Epithelial cell of proximal tubule (primary cell): Measurements from ENCODE around the gene DNER. TPM values are rescaled to one million over a fixed set of nuclear protein-coding genes. Genes with fewer than 3 reads are reported as not detected.

ENCODE experiments used
- DNase-seq: peaks from one replicate; pipeline ENCODE4 v3.0.0-alpha.2; 2011; ENCODE audit warnings: low read depth
- H3K4me3 ChIP-seq: 2 replicates; pipeline ENCODE4 v1.5.1; 2011; ENCODE audit warnings: low read depth, mild to moderate bottlenecking, low read length
- total RNA-seq: library from RNA; depleted of rRNA; stranded (reverse); fragments of >200 nt; gene quantifications from 2 replicates; pipeline ENCODE4 v1.2.3, GENCODE V29; 2015
- TF ChIP-seq, protein P1 (sequence below): conservative IDR thresholded peaks from 2 replicates; pipeline ENCODE4 v1.5.1; 2012; ENCODE audit warnings: low read depth, mild to moderate bottlenecking, low read length

DNER gene
- total RNA-seq, 1 donor from 2014 or later = 2.7 TPM

DNA sequence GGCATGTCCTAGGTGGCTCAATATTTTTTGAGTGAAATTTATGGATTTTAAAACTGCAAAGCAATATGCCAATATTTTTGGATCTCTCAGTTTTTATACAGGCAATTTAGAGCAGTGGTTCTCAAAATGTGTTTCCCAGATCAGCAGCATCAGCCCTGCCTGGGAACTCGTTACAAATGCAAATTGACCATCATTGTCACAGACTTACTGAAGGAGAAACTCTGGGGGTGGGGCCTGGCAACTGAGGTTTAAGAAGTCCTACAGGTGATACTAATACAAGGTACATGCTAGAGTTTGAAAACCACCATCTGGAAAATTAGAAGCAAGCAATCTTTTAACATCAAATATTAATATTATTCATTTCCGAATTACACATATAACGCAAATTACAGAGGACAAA lies 227.7 kb downstream of the DNER start:
- no peak for DNase-seq
- H3K4me3 ChIP-seq = no peak overlapping the region
- TF ChIP-seq, protein P1, sequence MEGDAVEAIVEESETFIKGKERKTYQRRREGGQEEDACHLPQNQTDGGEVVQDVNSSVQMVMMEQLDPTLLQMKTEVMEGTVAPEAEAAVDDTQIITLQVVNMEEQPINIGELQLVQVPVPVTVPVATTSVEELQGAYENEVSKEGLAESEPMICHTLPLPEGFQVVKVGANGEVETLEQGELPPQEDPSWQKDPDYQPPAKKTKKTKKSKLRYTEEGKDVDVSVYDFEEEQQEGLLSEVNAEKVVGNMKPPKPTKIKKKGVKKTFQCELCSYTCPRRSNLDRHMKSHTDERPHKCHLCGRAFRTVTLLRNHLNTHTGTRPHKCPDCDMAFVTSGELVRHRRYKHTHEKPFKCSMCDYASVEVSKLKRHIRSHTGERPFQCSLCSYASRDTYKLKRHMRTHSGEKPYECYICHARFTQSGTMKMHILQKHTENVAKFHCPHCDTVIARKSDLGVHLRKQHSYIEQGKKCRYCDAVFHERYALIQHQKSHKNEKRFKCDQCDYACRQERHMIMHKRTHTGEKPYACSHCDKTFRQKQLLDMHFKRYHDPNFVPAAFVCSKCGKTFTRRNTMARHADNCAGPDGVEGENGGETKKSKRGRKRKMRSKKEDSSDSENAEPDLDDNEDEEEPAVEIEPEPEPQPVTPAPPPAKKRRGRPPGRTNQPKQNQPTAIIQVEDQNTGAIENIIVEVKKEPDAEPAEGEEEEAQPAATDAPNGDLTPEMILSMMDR = no peak

DNA sequence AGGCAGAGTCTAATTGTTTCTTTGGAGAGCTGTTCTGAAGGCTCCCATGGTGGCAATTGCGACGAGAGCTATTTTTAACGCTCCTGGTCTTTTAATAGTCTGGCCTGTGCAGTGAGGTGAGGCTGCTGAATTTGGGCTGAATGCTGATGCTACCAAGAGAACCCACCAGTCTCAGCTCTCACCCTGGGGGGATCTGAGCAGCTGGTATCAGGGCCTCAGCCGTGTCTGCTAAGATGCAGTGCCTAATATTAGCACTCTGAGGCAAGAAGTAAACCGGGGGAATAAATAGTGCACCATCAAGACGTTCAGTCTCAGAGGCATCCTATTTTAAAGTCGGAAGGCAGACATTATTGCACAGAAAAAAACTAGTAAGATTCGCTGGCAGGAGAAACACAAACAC lies 228.5 kb downstream of the DNER start:
- no peak for DNase-seq
- H3K4me3 ChIP-seq = no peak overlapping the region
- TF ChIP-seq, protein P1 = no peak

DNA sequence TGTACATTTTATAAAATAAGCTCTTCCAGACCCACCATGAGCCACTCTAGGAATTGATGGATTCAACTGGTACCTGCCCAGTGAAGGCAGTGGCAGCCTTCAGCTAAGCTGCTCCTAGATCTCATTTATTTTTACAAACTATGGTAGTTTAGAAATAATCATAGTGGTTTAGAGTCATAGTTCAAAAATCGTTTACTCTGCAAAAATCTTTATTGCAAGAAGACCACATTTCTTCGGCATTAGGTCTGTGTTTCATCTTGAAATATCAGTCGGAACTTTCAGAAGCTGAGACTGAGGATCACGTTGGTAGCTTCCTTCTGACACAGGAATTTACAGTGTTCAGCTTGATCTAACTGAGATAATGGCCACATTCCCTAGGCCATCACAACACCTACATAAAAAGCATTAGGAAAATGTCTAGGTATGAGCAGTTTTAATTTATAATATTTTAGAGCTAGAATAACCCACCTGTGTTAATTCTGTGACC lies 237.0 kb downstream of the DNER start:
- TF ChIP-seq, protein P1 = no peak
- H3K4me3 ChIP-seq = no peak overlapping the region
- no peak for DNase-seq

DNA sequence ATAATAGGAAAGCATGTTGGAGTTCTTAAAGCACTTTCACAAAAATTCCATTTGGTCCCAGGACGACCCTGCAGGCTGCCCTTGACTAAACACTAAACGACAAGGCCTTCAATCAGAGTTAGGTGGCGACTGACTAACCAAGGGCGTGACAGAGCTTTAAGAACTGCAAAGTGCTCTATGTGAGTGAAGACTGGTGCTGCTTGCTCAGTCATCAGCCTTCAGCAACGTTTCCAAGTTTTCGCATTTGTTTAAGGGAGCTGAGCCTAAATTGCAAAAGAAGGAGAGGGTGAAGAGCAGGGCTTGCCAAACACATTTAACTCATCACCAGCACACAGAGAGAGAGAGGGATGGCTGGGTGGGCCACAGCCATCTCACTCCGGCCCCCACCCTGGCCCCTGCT lies 238.6 kb downstream of the DNER start:
- TF ChIP-seq, protein P1 = no peak
- no peak overlapping the region for H3K4me3 ChIP-seq
- no peak for DNase-seq

DNA sequence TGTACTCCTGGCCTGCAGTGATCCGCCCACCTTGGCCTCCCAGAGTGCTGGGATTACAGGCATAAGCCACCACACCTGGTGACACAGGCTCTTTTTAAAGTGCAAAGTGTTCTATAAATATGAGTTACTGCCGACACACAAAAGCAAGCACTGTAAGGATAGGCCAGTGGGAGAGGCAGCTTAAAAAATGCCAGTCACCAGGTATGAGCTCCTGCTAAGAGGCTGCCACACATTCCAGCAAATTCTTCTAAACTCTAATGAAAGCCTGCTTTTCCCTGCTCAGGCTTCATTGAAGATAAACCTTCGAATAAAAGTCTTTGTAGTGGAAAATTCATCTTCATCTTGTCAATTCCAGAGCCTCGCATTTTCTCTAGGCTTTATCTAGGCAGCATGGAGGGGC lies 240.2 kb downstream of the DNER start:
- TF ChIP-seq, protein P1 = no peak
- no peak for DNase-seq
- H3K4me3 ChIP-seq = no peak overlapping the region

DNA sequence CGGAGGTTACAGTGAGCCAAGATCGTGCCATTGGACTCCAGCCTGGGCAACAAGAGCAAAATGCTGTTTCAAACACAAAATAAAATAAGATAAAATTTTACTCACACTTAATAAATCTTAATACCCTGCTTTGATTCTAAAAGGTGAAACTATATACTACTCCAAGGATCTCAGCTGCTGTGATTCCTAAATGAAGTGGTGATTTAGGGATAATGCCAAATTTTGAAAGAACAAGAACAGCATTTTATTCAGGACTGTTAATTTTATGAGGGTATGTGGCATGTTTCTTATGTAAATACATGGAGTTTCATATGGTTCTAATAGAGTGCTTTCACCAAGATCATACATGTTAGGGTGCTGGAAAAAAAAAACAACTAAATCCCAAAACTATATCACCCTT lies 243.6 kb downstream of the DNER start:
- TF ChIP-seq, protein P1 = no peak
- no peak for DNase-seq
- no peak overlapping the region for H3K4me3 ChIP-seq

DNA sequence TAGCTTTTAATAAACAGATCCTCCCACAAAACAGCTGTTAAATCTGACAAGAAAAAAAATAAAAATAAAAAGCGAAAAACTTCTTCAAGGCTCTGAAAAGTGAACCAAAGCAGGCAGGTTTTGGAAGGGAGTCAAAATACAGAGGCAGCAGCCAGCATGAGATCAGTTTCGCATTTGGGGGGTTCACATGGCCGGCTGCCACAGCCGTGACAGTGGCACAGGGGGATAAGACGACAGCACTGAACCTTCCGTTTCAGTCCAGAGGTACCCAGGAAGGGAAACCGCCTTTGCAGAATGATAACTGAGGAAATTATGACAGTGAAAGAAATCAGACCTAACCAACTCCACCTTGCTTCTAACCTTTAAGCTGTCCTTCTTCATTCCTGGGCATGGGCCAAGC lies 246.6 kb downstream of the DNER start:
- TF ChIP-seq, protein P1 = no peak
- no peak overlapping the region for H3K4me3 ChIP-seq
- DNase-seq = no peak
